RCC 7860 (cell line): ENCODE measurements around the gene PLA2G2D.
A peak's percentile ranks its signal among the peaks of the same experiment; 100 is the strongest.

Source experiments
- DNase-seq: peaks from one replicate; pipeline ENCODE4 v3.0.0-alpha.2; 2015; ENCODE audit warnings: low spot score
- FAIRE-seq: peaks from 2 replicates; lab custom pipeline; 2012; peaks lifted over from hg19 to GRCh38; lab: Jason Lieb, UNC

PLA2G2D gene

GRCh38 chr1:20115916-20116315, 3.4 kb downstream of the PLA2G2D start:
- no peak for DNase-seq
- no peak for FAIRE-seq

GRCh38 chr1:20115479-20115878, 3.9 kb downstream of the PLA2G2D start:
- DNase-seq (no peak), FAIRE-seq (no peak)

GRCh38 chr1:20114021-20114648, 5.2 kb downstream of the PLA2G2D start:
- no peak for FAIRE-seq
- DNase-seq, result no peak

GRCh38 chr1:20112279-20113000, 6.9 kb downstream of the PLA2G2D start:
- DNase-seq (no peak), FAIRE-seq (no peak)

GRCh38 chr1:20111452-20111851, 7.9 kb downstream of the PLA2G2D start:
- FAIRE-seq (no peak), DNase-seq (no peak)

GRCh38 chr1:20110679-20111078, 8.7 kb downstream of the PLA2G2D start:
- DNase-seq (no peak), FAIRE-seq (no peak)

- FAIRE-seq, result no peak
- DNase-seq, result no peak
These were observed 10.0 kb downstream of the PLA2G2D start for GRCh38 chr1:20109223-20109856.

GRCh38 chr1:20108366-20109123, 10.8 kb downstream of the PLA2G2D start:
- FAIRE-seq, result no peak
- DNase-seq, result no peak

- FAIRE-seq (no peak), DNase-seq (no peak)
These were observed 11.5 kb downstream of the PLA2G2D start for GRCh38 chr1:20107796-20108195.

GRCh38 chr1:20107351-20107750, 12.0 kb downstream of the PLA2G2D start:
- FAIRE-seq (no peak), DNase-seq (no peak)

GRCh38 chr1:20105856-20106255, 13.5 kb downstream of the PLA2G2D start:
- FAIRE-seq, result no peak
- no peak for DNase-seq

- DNase-seq, result no peak
- no peak for FAIRE-seq
These were observed 16.5 kb downstream of the PLA2G2D start for GRCh38 chr1:20102875-20103274.

GRCh38 chr1:20100632-20101355, 18.5 kb downstream of the PLA2G2D start:
- no peak for FAIRE-seq

GRCh38 chr1:20099533-20099932, 19.8 kb downstream of the PLA2G2D start:
- FAIRE-seq, result no peak

More at GRCh38 chr1:20100632-20101355, 18.5 kb downstream of the PLA2G2D start:
- DNase-seq, result peak; percentile 37

GRCh38 chr1:20096840-20097447, 22.4 kb downstream of the PLA2G2D start:
- DNase-seq (no peak), FAIRE-seq (no peak)

More at GRCh38 chr1:20099533-20099932, 19.8 kb downstream of the PLA2G2D start:
- DNase-seq, result no peak

- DNase-seq, result no peak
- no peak for FAIRE-seq
These were observed 23.5 kb downstream of the PLA2G2D start for GRCh38 chr1:20095564-20096434.

GRCh38 chr1:20093940-20094391, 25.4 kb downstream of the PLA2G2D start:
- FAIRE-seq, result no peak

GRCh38 chr1:20093303-20093702, 26.0 kb downstream of the PLA2G2D start:
- no peak for FAIRE-seq
- no peak for DNase-seq

More at GRCh38 chr1:20093940-20094391, 25.4 kb downstream of the PLA2G2D start:
- no peak for DNase-seq

GRCh38 chr1:20090641-20091040, 28.7 kb downstream of the PLA2G2D start:
- FAIRE-seq, result no peak
- no peak for DNase-seq
